Dedifferentiated amniotic fluid mesenchymal stem cell (primary cell): ENCODE data around the gene ABCD4.

ENCODE experiments used
- DNase-seq: peaks from one replicate; pipeline ENCODE4 v3.0.0-alpha.2; 2016; ENCODE audit errors: extremely low spot score

The ABCD4 gene

GRCh38 chr14:74302152-74302628, 544 bp downstream of the ABCD4 start:
- DNase-seq = peak; percentile 59

- no peak for DNase-seq
Measured at GRCh38 chr14:74301594-74302151, 1.1 kb downstream of the ABCD4 start.

DNA sequence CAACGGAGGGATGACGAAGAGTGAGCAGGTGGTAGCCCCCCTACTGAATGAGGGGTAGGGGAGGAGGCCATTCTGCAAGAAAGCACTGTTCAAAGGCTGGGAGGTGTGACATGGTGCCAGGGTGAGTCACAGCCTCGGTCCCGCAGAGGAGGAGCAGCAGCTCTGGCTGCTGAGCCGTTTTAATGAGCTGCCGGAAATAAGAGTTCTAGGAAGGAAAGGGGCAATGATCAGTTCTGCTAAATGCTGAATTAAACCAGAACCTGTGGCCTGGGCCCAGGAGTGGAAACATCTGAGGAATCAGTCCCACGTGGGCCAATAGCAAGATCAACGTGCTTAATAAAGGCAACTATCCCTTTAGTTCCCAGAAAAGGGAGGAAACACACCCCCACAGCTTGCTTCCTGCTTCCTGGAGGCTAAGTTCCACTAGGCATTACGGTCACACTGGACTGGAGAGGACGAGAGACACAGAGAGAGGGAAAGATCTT, 3.6 kb downstream of the ABCD4 start:
- DNase-seq = no peak

GRCh38 chr14:74297986-74298385, 4.7 kb downstream of the ABCD4 start:
- no peak for DNase-seq

DNA sequence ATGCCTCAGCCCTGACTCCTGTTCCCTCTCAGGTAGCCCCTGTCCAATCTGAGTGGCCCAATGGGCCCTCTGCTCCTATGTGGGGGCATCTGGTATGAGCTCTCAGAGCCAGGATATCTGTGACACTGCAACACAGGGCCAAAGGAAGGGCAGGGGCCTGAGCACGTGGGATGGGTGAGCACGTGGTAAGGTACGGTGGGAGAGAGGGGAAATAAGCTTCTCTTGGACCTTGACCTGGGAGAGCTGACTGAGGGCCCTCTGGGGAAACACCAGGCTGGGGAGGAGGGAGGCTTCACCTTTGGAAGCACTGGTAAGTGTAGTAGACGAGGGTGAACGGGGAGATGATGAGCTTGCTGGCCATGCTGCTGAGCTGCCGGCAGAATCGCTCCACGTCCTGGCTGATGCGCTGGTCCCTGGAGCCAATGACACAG, 6.7 kb downstream of the ABCD4 start:
- no peak for DNase-seq

DNA sequence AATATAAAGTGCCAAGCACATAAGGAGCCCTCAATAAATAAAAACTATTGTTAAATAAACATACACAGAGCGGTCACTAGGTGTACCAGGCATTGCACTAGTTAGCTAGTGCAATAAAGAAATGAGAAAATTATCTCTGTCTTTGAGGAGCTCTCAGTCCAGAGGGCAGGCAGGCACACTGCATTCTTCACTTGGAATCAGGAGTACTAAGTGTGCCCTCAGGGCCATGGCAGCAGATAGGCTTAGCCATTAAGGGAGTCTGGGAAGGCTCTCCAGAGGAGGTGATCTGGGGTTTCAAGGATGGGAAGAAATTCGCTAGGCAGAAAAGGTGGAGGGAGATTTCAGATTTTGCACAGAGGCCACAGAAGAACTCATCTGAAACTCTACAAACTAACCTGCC, 9.1 kb downstream of the ABCD4 start:
- DNase-seq = no peak

GRCh38 chr14:74292061-74292460, 10.7 kb downstream of the ABCD4 start:
- no peak for DNase-seq

GRCh38 chr14:74290415-74290814, 12.3 kb downstream of the ABCD4 start:
- DNase-seq = no peak

- no peak for DNase-seq
Measured at GRCh38 chr14:74289801-74290200, 12.9 kb downstream of the ABCD4 start.

DNA sequence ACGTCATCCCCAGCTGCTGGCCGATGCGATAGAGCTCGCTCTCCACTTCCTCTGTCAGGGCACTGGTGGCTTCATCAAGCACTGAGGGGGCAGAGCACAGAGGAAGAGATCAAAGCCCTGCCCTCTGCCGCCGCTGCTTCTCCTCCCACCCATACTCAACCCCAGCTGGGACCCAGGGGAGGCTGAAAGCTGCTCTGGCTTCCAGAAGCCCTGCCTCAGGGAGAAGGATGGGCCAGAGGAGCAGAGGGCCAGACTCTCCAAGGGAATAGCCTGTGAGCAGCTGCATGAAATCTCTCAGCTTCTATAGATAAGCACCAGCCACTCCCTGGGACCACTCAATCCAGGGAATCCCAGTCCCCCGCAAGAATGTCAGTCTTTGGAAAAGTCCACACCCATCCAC, 16.0 kb downstream of the ABCD4 start:
- no peak for DNase-seq

- no peak for DNase-seq
Measured at GRCh38 chr14:74281069-74281468, 21.7 kb downstream of the ABCD4 start.

DNA sequence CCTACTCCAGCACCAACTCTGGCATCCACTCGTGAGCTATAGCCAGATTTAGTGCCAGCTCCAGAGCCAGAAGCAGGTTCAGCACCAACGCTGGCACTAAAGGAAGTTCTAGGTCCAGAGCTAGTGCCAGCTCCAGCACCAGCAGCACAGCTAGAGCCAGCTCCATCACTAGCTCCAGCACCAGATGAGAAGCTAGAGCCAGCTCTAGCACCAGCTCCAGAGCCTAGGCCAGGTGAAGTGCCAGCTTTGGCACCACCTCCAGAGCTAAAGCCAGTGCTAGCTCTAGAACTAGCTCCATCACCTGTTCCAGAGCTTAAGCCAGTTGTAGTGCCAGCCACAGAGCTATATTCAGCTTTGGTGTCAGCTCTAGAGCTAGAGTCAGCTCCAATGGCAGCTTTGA, 24.7 kb downstream of the ABCD4 start:
- DNase-seq = no peak

- DNase-seq = peak; percentile 71
Measured at GRCh38 chr14:74275241-74275841, 27.4 kb downstream of the ABCD4 start.

DNA sequence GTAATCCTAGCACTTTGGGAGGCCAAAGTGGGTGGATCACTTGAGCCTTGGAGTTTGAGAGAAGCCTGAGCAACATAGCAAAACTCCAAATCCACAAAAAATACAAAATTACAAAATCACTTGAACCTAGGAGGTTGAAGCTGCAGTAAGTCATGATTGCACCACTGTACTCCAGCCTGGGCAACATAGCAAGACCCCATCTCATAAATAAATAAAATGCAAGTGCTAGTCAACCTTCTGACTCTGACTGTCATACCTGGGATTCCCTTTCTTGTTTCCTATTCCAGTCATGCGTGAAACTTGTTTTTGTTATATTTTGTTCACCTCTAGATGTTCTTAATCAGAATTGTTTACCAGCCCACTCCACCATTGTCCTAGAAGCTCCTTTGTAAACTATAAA, 31.4 kb downstream of the ABCD4 start:
- DNase-seq = no peak

GRCh38 chr14:74270382-74271177, 32.2 kb downstream of the ABCD4 start:
- DNase-seq = peak; percentile 34

- DNase-seq = no peak
Measured at GRCh38 chr14:74267588-74267987, 35.1 kb downstream of the ABCD4 start.

GRCh38 chr14:74265301-74265965, 37.3 kb downstream of the ABCD4 start:
- DNase-seq = no peak

GRCh38 chr14:74263921-74264320, 38.8 kb downstream of the ABCD4 start:
- DNase-seq = no peak

DNA sequence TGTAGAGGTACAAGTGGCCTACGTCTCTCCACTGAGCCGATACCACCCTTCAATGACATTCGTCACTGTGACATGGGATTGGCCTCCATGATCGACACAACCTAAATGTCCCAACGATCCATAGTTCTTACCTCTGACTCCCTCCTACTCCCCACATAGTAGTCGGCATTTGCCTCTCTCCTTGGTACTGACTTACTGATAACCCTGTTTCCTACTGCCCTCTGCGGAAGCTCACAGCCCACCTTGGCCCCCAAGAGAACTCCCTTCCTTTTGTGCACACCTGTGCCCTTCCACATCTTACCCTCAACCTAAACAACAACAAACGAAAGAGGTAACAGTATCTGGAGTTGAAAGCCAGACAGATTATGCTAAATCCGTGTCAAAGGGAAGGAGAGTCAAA, 39.6 kb downstream of the ABCD4 start:
- no peak for DNase-seq

GRCh38 chr14:74262076-74262475, 40.7 kb downstream of the ABCD4 start:
- DNase-seq = no peak

- DNase-seq = no peak
Measured at GRCh38 chr14:74261288-74261687, 41.4 kb downstream of the ABCD4 start.

GRCh38 chr14:74260525-74261233, 42.1 kb downstream of the ABCD4 start:
- no peak for DNase-seq
